IPS-18a (cell line): ENCODE measurements around the gene AVPR1A.

Experiments used
- H3K27ac ChIP-seq: one replicate; pipeline ENCODE4 v1.5.1; 2013; ENCODE audit warnings: low read length
- H3K27me3 ChIP-seq: one replicate; pipeline ENCODE4 v1.6.1; 2013; ENCODE audit warnings: mild to moderate bottlenecking, low read length; ENCODE audit not compliant: control insufficient read depth, insufficient read depth
- H3K36me3 ChIP-seq: one replicate; pipeline ENCODE4 v1.6.1; 2013; ENCODE audit warnings: low read depth, low read length; ENCODE audit not compliant: control insufficient read depth
- H3K4me1 ChIP-seq: one replicate; pipeline ENCODE4 v1.6.1; 2013; ENCODE audit warnings: low read depth, low read length; ENCODE audit not compliant: control insufficient read depth
- H3K4me3 ChIP-seq: one replicate; pipeline ENCODE4 v1.5.1; 2013; ENCODE audit warnings: low read length
- H3K9ac ChIP-seq: one replicate; pipeline ENCODE4 v1.6.1; 2013; ENCODE audit warnings: mild to moderate bottlenecking, low read length, moderate library complexity
- H3K9me3 ChIP-seq: one replicate; pipeline ENCODE4 v1.6.1; 2013; ENCODE audit warnings: low read depth, low read length; ENCODE audit not compliant: control insufficient read depth

Gene AVPR1A

DNA sequence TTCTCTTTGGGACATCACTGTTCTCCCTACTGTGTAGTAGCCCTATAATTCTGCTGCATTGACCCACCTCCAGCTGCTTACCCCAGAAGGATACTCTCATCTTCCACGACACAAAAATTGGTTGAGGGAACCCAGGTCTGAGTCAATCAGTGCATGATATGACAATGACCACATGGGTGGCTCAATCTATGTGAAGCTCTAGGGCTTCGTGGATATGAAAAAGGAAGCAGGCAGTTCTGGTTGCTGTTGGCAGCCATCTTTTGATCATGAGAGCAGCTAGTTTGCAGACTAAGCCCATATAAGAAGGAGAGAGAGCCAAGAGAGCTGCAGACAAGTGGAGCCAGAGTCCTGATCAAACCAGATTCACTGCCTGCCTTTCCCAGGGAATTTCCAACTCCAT, 57.9 kb downstream of the AVPR1A start:
- no peaks in the 10 kb centered on the region for H3K9me3 ChIP-seq
- no peak overlapping the region for H3K9ac ChIP-seq
- H3K27me3 ChIP-seq: no peaks in the 10 kb centered on the region
- no peak overlapping the region for H3K4me3 ChIP-seq
- H3K4me1 ChIP-seq: no peaks in the 10 kb centered on the region
- no peak overlapping the region for H3K27ac ChIP-seq
- H3K36me3 ChIP-seq: no peaks in the 10 kb centered on the region
